Gastrocnemius medialis (tissue), 4 donors: ENCODE data around the gene KAZALD1.

Source experiments
- CTCF ChIP-seq, 5 experiments: fragments of 450-650 bp in 3 of 5; fragments of 200-600 bp in 2 of 5; sonication (generic) in 2 of 5; IDR thresholded peaks in 4 of 5; conservative IDR thresholded peaks in 1 of 5; 1 replicate in 4 of 5; 2 replicates in 1 of 5; pipeline ENCODE4 v1.5.1; 2016 to 2019; ENCODE audit warnings: antibody characterized with exemption in 5 of 5, mild to moderate bottlenecking in 3 of 5, moderate library complexity in 3 of 5
- POLR2A ChIP-seq, 2 donors: fragments of 450-650 bp; IDR thresholded peaks; one replicate each; pipeline ENCODE4 v1.6.1; 2017; ENCODE audit warnings: antibody characterized with exemption in 2 of 2, mild to moderate bottlenecking in 2 of 2, moderate library complexity in 2 of 2

GRCh38 chr10:101071267-101071884, 9.6 kb downstream of the KAZALD1 start:
- TF ChIP-seq CTCF (IDR thresholded peaks at IDR 0.05 in 4 of 5, conservative IDR thresholded peaks at IDR 0.05 in 1 of 5): no peak
- no peak for TF ChIP-seq POLR2A (IDR thresholded peaks at IDR 0.05)
